HepG2 (cell line): Measurements from ENCODE around the gene PLCL1. TPM values are rescaled to one million over a fixed set of nuclear protein-coding genes. Genes with fewer than 3 reads are reported as not detected.

Experiments used
- ATAC-seq: fragments of 200-7000 bp; cut with Tn5 transposase; 3 replicates; pipeline ENCODE4 v1.9.1; 2020; ENCODE audit warnings: mild to moderate bottlenecking, moderate library complexity
- BruUV-seq: library from RNA; stranded (reverse); fragments of 400-500 nt; replicated peaks from 2 replicates; lab custom pipeline; 2021; lab: Mats Ljungman, UMichigan
- CTCF ChIA-PET: fragments of 300-600 bp; formaldehyde crosslinking; extraction: SDS; loops from one replicate; lab custom pipeline; 2021; ENCODE audit warnings: low total read pairs, inconsistent platforms, low intra/inter-chr PET ratio; lab: Yijun Ruan, JAX
- POLR2A ChIA-PET: fragments of 350-600 bp; sonication (Branson Sonifier 250); formaldehyde crosslinking; loops from one replicate; lab custom pipeline; 2020; ENCODE audit warnings: antibody characterized with exemption, inconsistent platforms; lab: Yijun Ruan, JAX
- DNase-seq: peaks from one replicate; pipeline ENCODE4 v3.0.0-alpha.2; 2015; ENCODE audit warnings: low spot score
- FAIRE-seq: peaks from 3 replicates; lab custom pipeline; 2011; peaks lifted over from hg19 to GRCh38; lab: Jason Lieb, UNC
- H2AFZ ChIP-seq: one replicate; pipeline ENCODE4 v1.6.1; 2011; ENCODE audit warnings: low read length, inconsistent platforms
- H3K27ac ChIP-seq: fragments of 300-600 bp; 3 replicates; pipeline ENCODE4 v1.8.0; 2011; ENCODE audit warnings: mixed run types, mild to moderate bottlenecking, mixed read lengths, low read length, inconsistent platforms; ENCODE audit not compliant: insufficient read depth; ENCODE audit errors: extremely low read length
- H3K27me3 ChIP-seq, 2 experiments: fragments of 200-600 bp in 1 of 2; 2 replicates in 1 of 2; 3 replicates in 1 of 2; pipeline versions ENCODE4 v1.6.0 to v1.8.0; 2011; ENCODE audit warnings: low read length in 2 of 2, mild to moderate bottlenecking in 2 of 2, moderate library complexity in 2 of 2, inconsistent platforms in 1 of 2; ENCODE audit not compliant: insufficient read depth in 2 of 2, control insufficient read depth in 1 of 2
- H3K36me3 ChIP-seq, 2 experiments: fragments of 200-600 bp in 1 of 2; replicated peaks in 1 of 2; 2 replicates in 1 of 2; 3 replicates in 1 of 2; pipeline versions ENCODE4 v1.5.1 to v1.8.0; 2011; ENCODE audit warnings: low read length in 2 of 2, inconsistent platforms in 1 of 2; ENCODE audit not compliant: insufficient read depth in 2 of 2, control insufficient read depth in 1 of 2
- H3K4me1 ChIP-seq: 2 replicates; pipeline ENCODE4 v1.5.1; 2012; ENCODE audit warnings: low read length, inconsistent platforms; ENCODE audit not compliant: insufficient read depth
- H3K4me2 ChIP-seq: 2 replicates; pipeline ENCODE4 v1.6.0; 2011; ENCODE audit warnings: low read depth, low read length, inconsistent platforms
- H3K4me3 ChIP-seq, 3 experiments: fragments of 200-600 bp in 1 of 3; sonication (generic), shearing (Covaris generic) in 1 of 3; replicated peaks in 1 of 3; 2 replicates each; pipeline ENCODE4 v1.5.1; 2011 to 2016; ENCODE audit warnings: low read length in 3 of 3, inconsistent platforms in 2 of 3, low read depth in 2 of 3, mild to moderate bottlenecking in 2 of 3, control low read depth in 1 of 3, mixed read lengths in 1 of 3; ENCODE audit not compliant: insufficient read depth in 1 of 3
- H3K79me2 ChIP-seq: one replicate; pipeline ENCODE4 v1.6.1; 2011; ENCODE audit warnings: low read length, inconsistent platforms; ENCODE audit not compliant: insufficient read depth
- H3K9ac ChIP-seq: 2 replicates; pipeline ENCODE4 v1.6.0; 2011; ENCODE audit warnings: mild to moderate bottlenecking, low read depth, low read length, inconsistent platforms; ENCODE audit not compliant: insufficient read depth
- H3K9me3 ChIP-seq: 2 replicates; pipeline ENCODE4 v1.5.1; 2012; ENCODE audit warnings: mild to moderate bottlenecking, low read length
- H4K20me1 ChIP-seq: 2 replicates; pipeline ENCODE4 v1.6.0; 2011; ENCODE audit warnings: inconsistent platforms, mild to moderate bottlenecking, low read length, moderate library complexity; ENCODE audit not compliant: insufficient read depth
- CCAR2 ChIP-seq: fragments of 200-400 bp; formaldehyde crosslinking; optimal IDR thresholded peaks from 2 replicates; pipeline ENCODE3; 2018; ENCODE audit warnings: low read depth, mild to moderate bottlenecking, low read length, moderate library complexity
- KDM6A ChIP-seq: IDR thresholded peaks from 2 replicates; pipeline ENCODE4 v1.6.1; 2016; ENCODE audit warnings: low read depth
- REXO4 ChIP-seq: sonication (generic); formaldehyde crosslinking; IDR thresholded peaks from 2 replicates; pipeline ENCODE4 v1.8.0; 2022; ENCODE audit warnings: missing genetic modification reagents, mild to moderate bottlenecking, borderline replicate concordance
- ZNF264 ChIP-seq: sonication (generic); formaldehyde crosslinking; IDR thresholded peaks from 2 replicates; pipeline ENCODE4 v1.4.0; 2020; ENCODE audit warnings: missing genetic modification reagents
- ZNF484 ChIP-seq: sonication (generic); formaldehyde crosslinking; IDR thresholded peaks from 2 replicates; pipeline ENCODE4 v1.5.1; 2020; ENCODE audit warnings: mild to moderate bottlenecking, low read depth, missing genetic modification reagents, borderline replicate concordance
- WGBS: methylation state at CpG from one replicate; pipeline ENCODE4 v1.1.6; 2017; ENCODE audit warnings: low lambda C conversion rate; 5-methylcytosine and 5-hydroxymethylcytosine counted together
- in situ Hi-C: cut with HindIII; loops from 2 replicates; pipeline ENCODE4 v1.10.0; 2017; ENCODE audit warnings: low pct_unique_long_range_greater_than_20kb; ENCODE audit not compliant: extremely low pct_ligation_motif_present
- intact Hi-C: fragments of 100-400 bp; cut with micrococcal nuclease; formaldehyde crosslinking; loops from one replicate; pipeline ENCODE4 v1.10.0; 2022; ENCODE audit not compliant: unreplicated experiment
- polyA plus RNA-seq, 8 experiments: library from polyadenylated mRNA; depleted of rRNA in 3 of 8; stranded (reverse) in 7 of 8; unstranded in 1 of 8; fragments of >200 nt; fragmentation: Illumina TruSeq in 4 of 8; extraction: Trizol in 4 of 8; gene quantifications; 2 replicates each; pipeline versions ENCODE4 v1.2.1 to v1.2.3, GENCODE V29; 2011 to 2016; ENCODE audit warnings: low read depth in 4 of 8, missing spikeins in 1 of 8, mixed read lengths in 1 of 8; ENCODE audit not compliant: insufficient read depth in 1 of 8
- total RNA-seq, 5 experiments: library from RNA; depleted of rRNA; stranded (reverse); fragments of >200 nt; fragmentation: Illumina TruSeq; extraction: Trizol; gene quantifications; 2 replicates each; pipeline ENCODE4 v1.2.3, GENCODE V29; 2016; ENCODE audit warnings: low read depth in 1 of 5
- TF ChIP-seq, protein P1 (sequence below): sonication (generic); formaldehyde crosslinking; IDR thresholded peaks from 2 replicates; pipeline ENCODE4 v1.5.0; 2020; ENCODE audit warnings: mild to moderate bottlenecking, missing genetic modification reagents, moderate library complexity
- TF ChIP-seq, protein P2 (sequence below): sonication (generic); formaldehyde crosslinking; IDR thresholded peaks from 2 replicates; pipeline ENCODE4 v1.4.0; 2020; ENCODE audit warnings: mild to moderate bottlenecking, missing genetic modification reagents
- TF ChIP-seq, protein P3 (sequence below): fragments of 450-650 bp; IDR thresholded peaks from 2 replicates; pipeline ENCODE4 v1.6.1; 2017; ENCODE audit warnings: mild to moderate bottlenecking
- TF ChIP-seq, protein P4 (sequence below): sonication (generic); formaldehyde crosslinking; IDR thresholded peaks from 2 replicates; pipeline ENCODE4 v1.4.0; 2020; ENCODE audit warnings: mild to moderate bottlenecking, missing genetic modification reagents

PLCL1 gene
- total and polyA plus RNA-seq, 2 of the 13 experiments (the other 11 are each of a cell fraction or from before 2014, with no cell fraction given): not detected

DNA sequence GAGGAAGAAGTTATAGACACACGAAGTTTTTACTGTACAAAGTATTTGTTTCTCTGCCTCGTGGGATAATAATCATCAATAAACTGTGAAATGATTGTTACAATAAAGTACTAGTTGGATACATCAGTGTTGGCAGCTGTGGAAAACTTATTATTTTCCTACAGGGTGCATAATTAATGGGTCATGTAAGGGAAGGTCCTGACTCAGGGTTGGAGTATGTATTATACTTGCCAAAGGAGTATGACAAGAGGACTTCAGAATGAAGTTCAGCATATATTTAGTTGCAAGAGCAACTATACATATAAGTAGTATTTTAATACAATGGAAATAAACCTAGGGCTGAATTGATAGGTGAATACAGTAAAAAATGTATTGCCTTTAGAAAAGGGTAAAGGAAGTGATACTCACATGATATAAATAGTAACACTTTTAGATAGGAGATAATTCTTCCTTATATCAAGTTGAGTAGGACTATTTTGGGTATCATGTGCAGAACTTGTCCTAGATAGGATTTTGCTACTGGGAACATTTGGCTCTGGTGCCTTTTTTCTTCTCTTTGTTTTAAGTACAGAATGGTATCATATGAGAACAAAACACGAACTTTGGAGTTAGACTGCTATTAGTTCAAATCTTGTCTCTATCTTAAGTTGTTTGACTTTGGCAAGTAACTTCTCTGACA, 79.1 kb downstream of the PLCL1 start:
- no peak for TF ChIP-seq ZNF484 (CRISPR knock-in tag)
- TF ChIP-seq, protein P1, sequence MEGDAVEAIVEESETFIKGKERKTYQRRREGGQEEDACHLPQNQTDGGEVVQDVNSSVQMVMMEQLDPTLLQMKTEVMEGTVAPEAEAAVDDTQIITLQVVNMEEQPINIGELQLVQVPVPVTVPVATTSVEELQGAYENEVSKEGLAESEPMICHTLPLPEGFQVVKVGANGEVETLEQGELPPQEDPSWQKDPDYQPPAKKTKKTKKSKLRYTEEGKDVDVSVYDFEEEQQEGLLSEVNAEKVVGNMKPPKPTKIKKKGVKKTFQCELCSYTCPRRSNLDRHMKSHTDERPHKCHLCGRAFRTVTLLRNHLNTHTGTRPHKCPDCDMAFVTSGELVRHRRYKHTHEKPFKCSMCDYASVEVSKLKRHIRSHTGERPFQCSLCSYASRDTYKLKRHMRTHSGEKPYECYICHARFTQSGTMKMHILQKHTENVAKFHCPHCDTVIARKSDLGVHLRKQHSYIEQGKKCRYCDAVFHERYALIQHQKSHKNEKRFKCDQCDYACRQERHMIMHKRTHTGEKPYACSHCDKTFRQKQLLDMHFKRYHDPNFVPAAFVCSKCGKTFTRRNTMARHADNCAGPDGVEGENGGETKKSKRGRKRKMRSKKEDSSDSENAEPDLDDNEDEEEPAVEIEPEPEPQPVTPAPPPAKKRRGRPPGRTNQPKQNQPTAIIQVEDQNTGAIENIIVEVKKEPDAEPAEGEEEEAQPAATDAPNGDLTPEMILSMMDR: no peak
- no peak for TF ChIP-seq CCAR2
- TF ChIP-seq, protein P2, sequence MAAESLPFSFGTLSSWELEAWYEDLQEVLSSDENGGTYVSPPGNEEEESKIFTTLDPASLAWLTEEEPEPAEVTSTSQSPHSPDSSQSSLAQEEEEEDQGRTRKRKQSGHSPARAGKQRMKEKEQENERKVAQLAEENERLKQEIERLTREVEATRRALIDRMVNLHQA (CRISPR knock-in tag): no peak
- TF ChIP-seq REXO4 (CRISPR knock-in tag): no peak
- TF ChIP-seq, protein P3, sequence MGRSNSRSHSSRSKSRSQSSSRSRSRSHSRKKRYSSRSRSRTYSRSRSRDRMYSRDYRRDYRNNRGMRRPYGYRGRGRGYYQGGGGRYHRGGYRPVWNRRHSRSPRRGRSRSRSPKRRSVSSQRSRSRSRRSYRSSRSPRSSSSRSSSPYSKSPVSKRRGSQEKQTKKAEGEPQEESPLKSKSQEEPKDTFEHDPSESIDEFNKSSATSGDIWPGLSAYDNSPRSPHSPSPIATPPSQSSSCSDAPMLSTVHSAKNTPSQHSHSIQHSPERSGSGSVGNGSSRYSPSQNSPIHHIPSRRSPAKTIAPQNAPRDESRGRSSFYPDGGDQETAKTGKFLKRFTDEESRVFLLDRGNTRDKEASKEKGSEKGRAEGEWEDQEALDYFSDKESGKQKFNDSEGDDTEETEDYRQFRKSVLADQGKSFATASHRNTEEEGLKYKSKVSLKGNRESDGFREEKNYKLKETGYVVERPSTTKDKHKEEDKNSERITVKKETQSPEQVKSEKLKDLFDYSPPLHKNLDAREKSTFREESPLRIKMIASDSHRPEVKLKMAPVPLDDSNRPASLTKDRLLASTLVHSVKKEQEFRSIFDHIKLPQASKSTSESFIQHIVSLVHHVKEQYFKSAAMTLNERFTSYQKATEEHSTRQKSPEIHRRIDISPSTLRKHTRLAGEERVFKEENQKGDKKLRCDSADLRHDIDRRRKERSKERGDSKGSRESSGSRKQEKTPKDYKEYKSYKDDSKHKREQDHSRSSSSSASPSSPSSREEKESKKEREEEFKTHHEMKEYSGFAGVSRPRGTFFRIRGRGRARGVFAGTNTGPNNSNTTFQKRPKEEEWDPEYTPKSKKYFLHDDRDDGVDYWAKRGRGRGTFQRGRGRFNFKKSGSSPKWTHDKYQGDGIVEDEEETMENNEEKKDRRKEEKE: no peak
- TF ChIP-seq, protein P4, sequence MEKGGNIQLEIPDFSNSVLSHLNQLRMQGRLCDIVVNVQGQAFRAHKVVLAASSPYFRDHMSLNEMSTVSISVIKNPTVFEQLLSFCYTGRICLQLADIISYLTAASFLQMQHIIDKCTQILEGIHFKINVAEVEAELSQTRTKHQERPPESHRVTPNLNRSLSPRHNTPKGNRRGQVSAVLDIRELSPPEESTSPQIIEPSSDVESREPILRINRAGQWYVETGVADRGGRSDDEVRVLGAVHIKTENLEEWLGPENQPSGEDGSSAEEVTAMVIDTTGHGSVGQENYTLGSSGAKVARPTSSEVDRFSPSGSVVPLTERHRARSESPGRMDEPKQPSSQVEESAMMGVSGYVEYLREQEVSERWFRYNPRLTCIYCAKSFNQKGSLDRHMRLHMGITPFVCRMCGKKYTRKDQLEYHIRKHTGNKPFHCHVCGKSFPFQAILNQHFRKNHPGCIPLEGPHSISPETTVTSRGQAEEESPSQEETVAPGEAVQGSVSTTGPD (CRISPR knock-in tag): no peak
- no peak for TF ChIP-seq ZNF264
- no peak for TF ChIP-seq KDM6A (CRISPR knock-in tag)
- FAIRE-seq (no peak), DNase-seq (no peak), ATAC-seq (no peak)
- BruUV-seq: no TSS peak
- Histone ChIP-seq H3K27me3 (no peaks in the 10 kb centered on the region), H3K9me3 (no peaks in the 10 kb centered on the region), H2AFZ (no peak overlapping the region), H3K9ac (no peak overlapping the region), H3K27ac (no peak overlapping the region), H3K79me2 (no peaks in the 10 kb centered on the region), H3K36me3 (no peaks in the 10 kb centered on the region), H3K4me2 (no peak overlapping the region), H3K4me1 (no peaks in the 10 kb centered on the region), H3K4me3 (no peak overlapping the region), H4K20me1 (no peaks in the 10 kb centered on the region)
- POLR2A ChIA-PET: no interaction called here
- WGBS: under 1% methylated on average over 3 of the region's 3 CpGs
- intact Hi-C loops: no loop called here
- in situ Hi-C loops: no loop called here
- CTCF ChIA-PET: no interaction called here
